Effector CD4-positive, alpha-beta T cell (primary cell): ENCODE results near the gene JAZF1.

Source experiments
- DNase-seq: peaks from one replicate; pipeline ENCODE4 v3.0.0-alpha.2; 2020

JAZF1 gene

GRCh38 chr7:28069807-28070206, 110.8 kb downstream of the JAZF1 start:
- no peak for DNase-seq

GRCh38 chr7:28069388-28069787, 111.2 kb downstream of the JAZF1 start:
- DNase-seq = no peak

GRCh38 chr7:28068811-28069216, 111.8 kb downstream of the JAZF1 start:
- DNase-seq = no peak

- DNase-seq = no peak
Observed at GRCh38 chr7:28067171-28067570, 113.4 kb downstream of the JAZF1 start.

GRCh38 chr7:28065721-28066285, 114.8 kb downstream of the JAZF1 start:
- DNase-seq = no peak

GRCh38 chr7:28065308-28065707, 115.3 kb downstream of the JAZF1 start:
- no peak for DNase-seq

GRCh38 chr7:28064437-28064836, 116.2 kb downstream of the JAZF1 start:
- no peak for DNase-seq

- DNase-seq = peak; percentile 9
Observed at GRCh38 chr7:28062197-28062991, 118.2 kb downstream of the JAZF1 start.

GRCh38 chr7:28061824-28062196, 118.8 kb downstream of the JAZF1 start:
- no peak for DNase-seq

- no peak for DNase-seq
Observed at GRCh38 chr7:28060371-28060950, 120.1 kb downstream of the JAZF1 start.

- no peak for DNase-seq
Observed at GRCh38 chr7:28055161-28055544, 125.4 kb downstream of the JAZF1 start.

GRCh38 chr7:28054531-28055160, 125.9 kb downstream of the JAZF1 start:
- DNase-seq = no peak

GRCh38 chr7:28052933-28053332, 127.7 kb downstream of the JAZF1 start:
- DNase-seq = no peak

GRCh38 chr7:28048694-28049093, 131.9 kb downstream of the JAZF1 start:
- no peak for DNase-seq

GRCh38 chr7:28046035-28046434, 134.6 kb downstream of the JAZF1 start:
- DNase-seq = no peak

- no peak for DNase-seq
Observed at GRCh38 chr7:28045592-28045991, 135.0 kb downstream of the JAZF1 start.

- no peak for DNase-seq
Observed at GRCh38 chr7:28044825-28045224, 135.8 kb downstream of the JAZF1 start.

GRCh38 chr7:28042721-28043120, 137.9 kb downstream of the JAZF1 start:
- DNase-seq = no peak

GRCh38 chr7:28041508-28042314, 138.9 kb downstream of the JAZF1 start:
- DNase-seq = no peak

GRCh38 chr7:28038175-28038797, 142.3 kb downstream of the JAZF1 start:
- DNase-seq = no peak

- DNase-seq = no peak
Observed at GRCh38 chr7:28037220-28038010, 143.2 kb downstream of the JAZF1 start.

GRCh38 chr7:28036696-28037095, 143.9 kb downstream of the JAZF1 start:
- no peak for DNase-seq
